ENCODE data around the gene OR2L5. TPM values are rescaled to one million over a fixed set of nuclear protein-coding genes. Genes with fewer than 3 reads are reported as not detected.

Gene OR2L5
- total RNA-seq, 1 donor from 2014 or later = not detected

Other genes starting within 250 kb of the OR2L5 start
- not detected for gene OR14A16, start 189.5 kb upstream of the OR2L5 start, total RNA-seq
- not detected for gene OR11L1, start 171.8 kb upstream of the OR2L5 start, total RNA-seq
- 0.27 TPM for gene TRIM58, start 156.5 kb upstream of the OR2L5 start, total RNA-seq
- not detected for gene OR2W3, start 118.1 kb upstream of the OR2L5 start, total RNA-seq
- not detected for gene OR2T8, start 93.4 kb upstream of the OR2L5 start, total RNA-seq
- gene OR2AJ1, start 88.8 kb upstream of the OR2L5 start, total RNA-seq = not detected
- not detected for gene OR2L8, start 64.8 kb upstream of the OR2L5 start, total RNA-seq
- gene OR2AK2, start 48.4 kb upstream of the OR2L5 start, total RNA-seq = not detected
- not detected for gene OR2L2, start 16.4 kb downstream of the OR2L5 start, total RNA-seq
- gene OR2L3, start 33.2 kb downstream of the OR2L5 start, total RNA-seq = not detected
- gene OR2L13, start 81.5 kb downstream of the OR2L5 start, total RNA-seq = not detected
- not detected for gene OR2M5, start 131.5 kb downstream of the OR2L5 start, total RNA-seq
- not detected for gene OR2M2, start 161.2 kb downstream of the OR2L5 start, total RNA-seq
- gene OR2M3, start 183.6 kb downstream of the OR2L5 start, total RNA-seq = not detected
- not detected for gene OR2M4, start 217.8 kb downstream of the OR2L5 start, total RNA-seq